Measurements from ENCODE around the gene UBA6.

DNA sequence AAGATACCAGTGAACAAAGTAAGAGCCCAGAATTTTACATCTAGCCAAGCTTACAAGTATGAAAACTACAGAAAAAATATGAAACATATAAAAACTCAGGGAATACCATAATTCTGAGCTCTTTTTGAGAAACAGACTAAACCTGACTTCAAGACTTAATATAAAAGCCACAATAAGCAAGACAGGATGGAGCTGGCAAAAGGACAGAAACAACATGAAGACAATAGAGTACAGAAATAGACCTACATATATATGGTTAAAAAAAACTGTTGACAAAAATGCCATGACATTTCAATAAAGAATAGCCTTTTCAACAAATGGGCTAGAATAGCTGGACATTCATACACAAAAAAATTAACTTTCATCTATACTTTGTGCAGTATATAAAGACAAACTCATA lies 49.4 kb downstream of the UBA6 start:
- TF ChIP-seq POLR2A (IDR thresholded peaks at IDR 0.05; ENCODE audit: low read depth, low read length), result no peak
- TF ChIP-seq PAX5 (IDR thresholded peaks at IDR 0.05; ENCODE audit: insufficient read depth, low read length, severe bottlenecking), result no peak
